ENCODE data around the gene DMRT3. TPM values are rescaled to one million over a fixed set of nuclear protein-coding genes. Genes with fewer than 3 reads are reported as not detected.

The DMRT3 gene
- total RNA-seq (2014; rRNA removed; shearing (Covaris generic)) = not detected in 2 replicates

GRCh38 chr9:976258-976942 is at the start of gene DMRT3:
Gene DMRT3 (plus strand): TSS chr9:976655. CDS start chr9:977002, 347 bp downstream.

Small RNAs within 50 kb of the gene (small RNA-seq; reads per million reads assigned to genes)
- not detected for gene RNU6-1073P

Other genes with a start within 250 kb of the DMRT3 start
- not detected in 2 replicates for gene DMRT1, start 135.0 kb upstream of the DMRT3 start, total RNA-seq (2014; rRNA removed; shearing (Covaris generic))
- gene DMRT2, start 73.7 kb downstream of the DMRT3 start, total RNA-seq (2014; rRNA removed; shearing (Covaris generic)) = 20.0 and 21.1 TPM in 2 replicates

All from A375 (cell line).